NCI-H82 (cell line): ENCODE results near the gene LRFN4.

Source experiments
- DNase-seq: peaks from one replicate; lab custom pipeline; 2025; lab: John Stamatoyannopoulos, UW

LRFN4 gene

GRCh38 chr11:66870616-66871520 lies 14.0 kb downstream of the LRFN4 start:
- no peak for DNase-seq

DNA sequence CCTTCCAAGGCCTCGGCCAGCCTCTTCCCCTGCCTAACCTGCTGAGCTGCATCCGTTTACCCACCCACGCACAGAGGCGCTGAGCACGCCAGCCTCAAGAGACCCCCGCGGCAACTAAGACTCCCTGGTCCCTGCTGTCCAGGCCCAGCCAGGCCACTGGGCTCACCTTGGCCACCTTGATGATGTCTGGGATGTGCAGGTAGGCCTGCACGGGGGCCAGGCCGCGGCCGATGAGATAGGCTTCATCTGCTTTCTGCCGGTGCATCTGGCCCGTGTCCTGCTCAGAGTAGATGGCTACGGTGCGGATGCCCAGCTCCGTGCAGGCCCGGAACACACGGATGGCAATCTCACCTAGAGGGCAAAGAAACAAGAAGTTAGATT lies 14.6 kb downstream of the LRFN4 start:
- DNase-seq: no peak

DNA sequence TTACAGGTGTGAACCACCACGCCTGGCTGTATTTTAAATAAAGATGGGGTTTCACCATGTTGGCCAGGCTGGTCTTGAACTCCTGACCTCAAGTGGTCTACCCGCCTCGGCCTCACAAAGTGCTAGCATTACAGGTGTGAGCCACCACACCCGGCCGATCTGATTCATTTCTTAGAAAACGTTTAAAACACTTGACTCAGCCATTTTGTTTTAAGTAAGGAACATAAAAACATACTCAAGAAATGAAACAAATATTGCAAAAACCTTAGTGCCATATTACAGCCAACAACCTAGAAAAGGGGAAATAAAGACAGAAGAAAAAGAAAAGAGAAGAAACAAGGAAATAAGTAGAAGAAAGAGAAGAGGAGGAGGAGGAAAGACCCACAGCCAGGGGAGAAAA lies 17.4 kb downstream of the LRFN4 start:
- no peak for DNase-seq

- no peak for DNase-seq
Observed at GRCh38 chr11:66875378-66875777, 18.5 kb downstream of the LRFN4 start.

- DNase-seq: no peak
Observed at GRCh38 chr11:66877588-66878385, 20.9 kb downstream of the LRFN4 start.

DNA sequence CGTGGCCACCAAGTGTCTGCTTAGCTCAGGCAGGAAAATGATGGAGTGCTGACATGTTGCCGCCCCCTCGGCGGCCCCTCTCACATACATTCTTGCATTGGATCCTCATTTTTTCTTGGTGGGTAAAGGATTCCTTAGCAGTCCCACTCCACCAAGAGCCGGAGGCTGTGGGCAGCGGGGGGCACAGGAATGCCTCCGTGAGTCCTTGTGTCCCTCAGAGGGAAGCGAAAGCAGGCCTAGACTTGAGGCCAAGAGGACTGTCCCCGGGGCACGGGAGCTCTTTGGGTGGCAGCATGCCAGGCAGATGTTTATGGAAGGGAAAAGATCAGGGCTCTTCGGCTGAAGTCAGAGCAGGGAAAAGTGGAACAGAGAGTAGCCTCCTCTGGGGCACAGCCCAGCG lies 21.6 kb downstream of the LRFN4 start:
- DNase-seq: no peak

GRCh38 chr11:66879000-66879399 lies 22.1 kb downstream of the LRFN4 start:
- DNase-seq: no peak

GRCh38 chr11:66879583-66879982 lies 22.7 kb downstream of the LRFN4 start:
- DNase-seq: no peak

GRCh38 chr11:66879999-66880398 lies 23.1 kb downstream of the LRFN4 start:
- no peak for DNase-seq

DNA sequence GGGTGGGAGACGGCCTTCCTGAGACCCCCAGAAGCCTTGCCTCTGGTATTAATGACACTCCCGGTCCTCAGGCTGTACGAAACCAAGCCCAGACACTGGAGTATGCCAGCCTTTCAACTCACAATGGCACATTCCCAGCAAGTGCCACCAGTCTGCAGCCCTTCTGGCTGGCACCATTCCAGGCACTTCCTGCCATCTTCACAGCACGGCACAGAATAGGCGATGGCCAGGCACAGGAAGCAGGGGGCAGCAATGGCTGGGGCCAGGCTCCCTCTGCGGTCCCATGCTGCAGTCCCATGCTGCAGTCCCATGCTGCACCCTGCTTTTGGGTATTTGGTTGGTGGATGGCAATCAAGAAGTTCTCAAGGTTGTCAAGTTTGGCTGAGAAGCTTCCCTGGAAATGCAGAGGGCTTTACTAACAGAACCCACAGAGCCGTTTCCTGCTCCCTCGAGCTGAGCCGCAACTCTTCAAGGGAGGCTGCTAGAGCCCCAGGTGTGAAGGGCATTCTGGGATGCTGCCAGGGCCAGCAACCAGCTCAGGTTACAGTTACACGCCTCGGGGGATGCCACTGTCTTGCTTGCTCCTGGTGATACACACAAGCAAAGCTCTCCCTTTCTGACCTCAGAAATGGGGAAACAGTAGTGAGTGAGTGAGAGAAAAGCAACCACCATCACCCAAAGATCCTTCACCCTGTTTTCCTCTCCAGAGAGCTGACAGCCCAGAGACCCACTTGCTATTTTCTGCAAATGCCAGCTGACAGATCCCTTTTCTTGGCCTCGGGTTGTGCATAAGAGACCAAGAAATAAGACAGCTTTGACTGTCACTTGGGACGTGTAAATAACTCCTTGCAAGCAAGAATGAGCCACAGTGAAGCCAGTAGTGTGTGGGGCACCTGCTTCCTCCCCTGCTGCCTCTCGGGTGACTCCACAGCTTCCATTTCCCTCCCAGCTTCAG lies 23.9 kb downstream of the LRFN4 start:
- no peak for DNase-seq

- no peak for DNase-seq
Observed at GRCh38 chr11:66881451-66881835, 24.6 kb downstream of the LRFN4 start.

DNA sequence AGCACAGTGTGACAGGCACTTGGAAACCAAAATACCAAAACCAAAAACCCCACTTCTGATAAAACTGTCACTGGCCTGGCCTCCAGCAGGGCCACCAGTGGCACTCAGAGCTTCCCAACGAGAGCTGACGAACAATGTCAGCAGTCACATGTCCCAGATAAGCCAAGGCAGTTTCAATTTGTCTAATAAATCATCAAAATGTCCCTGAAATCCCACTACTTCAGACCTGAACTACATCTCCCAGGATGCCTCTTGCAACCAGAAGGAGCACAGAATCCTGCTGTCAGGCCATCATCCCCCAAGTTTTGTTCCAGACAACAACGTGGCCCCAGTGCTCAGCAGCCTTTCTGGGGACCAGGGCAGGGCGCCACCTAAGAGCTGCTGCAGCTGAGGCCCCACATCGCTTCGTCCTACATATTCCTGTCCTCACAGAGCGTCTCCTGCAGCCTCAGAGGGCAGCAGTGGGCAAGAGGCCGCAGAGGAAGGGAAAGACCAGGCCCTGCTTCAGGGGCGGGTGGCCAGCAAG lies 25.1 kb downstream of the LRFN4 start:
- DNase-seq: no peak

GRCh38 chr11:66882561-66883015 lies 25.7 kb downstream of the LRFN4 start:
- DNase-seq: no peak

DNA sequence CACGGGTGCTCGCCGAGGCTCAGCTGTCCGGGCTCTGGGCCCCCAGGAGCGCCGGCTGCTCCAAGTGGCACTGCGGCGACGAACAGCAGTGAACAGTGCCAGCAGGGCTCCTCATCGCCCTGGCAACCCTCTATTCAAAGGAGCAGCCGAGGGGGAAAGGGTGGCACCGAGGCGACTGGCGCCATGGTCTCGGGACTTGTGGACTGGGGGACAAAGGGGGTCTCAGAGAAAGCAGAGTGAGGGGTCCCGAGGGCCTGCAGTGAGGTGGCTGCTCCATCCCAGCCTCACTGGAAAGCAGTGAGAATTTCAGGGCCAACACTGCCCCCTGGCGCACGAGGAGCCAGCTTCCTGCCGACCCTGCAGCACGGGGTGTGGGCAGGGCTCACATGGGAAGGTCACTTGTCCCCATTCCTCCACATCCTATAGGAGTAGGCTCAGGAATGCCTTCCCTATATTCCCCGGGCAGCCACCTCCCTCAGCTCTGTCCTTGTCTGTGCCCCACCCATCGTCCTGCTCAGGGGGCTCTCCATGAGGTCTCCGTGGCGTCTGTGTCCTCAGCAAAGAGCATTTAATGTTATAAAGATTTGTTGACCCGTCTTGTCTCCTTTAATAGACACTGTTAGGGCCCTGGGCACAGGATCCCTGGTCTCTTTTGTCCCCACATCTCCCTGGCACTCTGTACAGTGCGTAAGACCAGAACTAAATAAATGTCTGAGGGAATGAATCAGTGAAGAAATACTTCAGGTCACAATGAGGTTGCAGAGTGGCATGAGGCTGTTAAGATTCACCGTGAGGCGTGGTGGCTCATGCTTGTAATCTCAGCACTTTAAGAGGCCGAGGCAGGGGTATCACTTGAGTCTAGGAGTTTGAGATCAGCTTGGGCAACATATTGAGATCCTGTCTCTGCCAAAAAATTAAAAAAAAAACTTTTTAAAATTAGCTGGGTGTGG lies 26.4 kb downstream of the LRFN4 start:
- peak; percentile 82 for DNase-seq

GRCh38 chr11:66884443-66884842 lies 27.6 kb downstream of the LRFN4 start:
- DNase-seq: no peak

DNA sequence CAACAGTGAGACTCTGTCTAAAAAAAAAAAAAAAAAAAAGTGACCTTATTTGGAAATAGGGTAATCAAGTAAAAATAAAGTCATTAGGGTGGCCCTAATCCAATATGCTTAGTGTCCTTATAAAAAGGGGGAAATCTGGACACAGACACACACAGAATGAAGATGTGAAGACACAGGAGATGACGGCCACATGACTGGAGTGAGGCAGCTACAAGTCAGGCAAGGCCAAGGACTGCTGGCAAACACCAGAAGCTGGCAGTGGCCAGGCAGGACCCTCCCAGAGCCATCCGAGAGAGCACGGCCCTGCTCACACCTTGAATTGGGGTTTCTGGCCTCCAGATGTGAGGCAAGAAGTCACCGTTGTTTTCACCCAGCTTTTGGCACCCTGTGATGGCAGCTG lies 28.6 kb downstream of the LRFN4 start:
- no peak for DNase-seq

DNA sequence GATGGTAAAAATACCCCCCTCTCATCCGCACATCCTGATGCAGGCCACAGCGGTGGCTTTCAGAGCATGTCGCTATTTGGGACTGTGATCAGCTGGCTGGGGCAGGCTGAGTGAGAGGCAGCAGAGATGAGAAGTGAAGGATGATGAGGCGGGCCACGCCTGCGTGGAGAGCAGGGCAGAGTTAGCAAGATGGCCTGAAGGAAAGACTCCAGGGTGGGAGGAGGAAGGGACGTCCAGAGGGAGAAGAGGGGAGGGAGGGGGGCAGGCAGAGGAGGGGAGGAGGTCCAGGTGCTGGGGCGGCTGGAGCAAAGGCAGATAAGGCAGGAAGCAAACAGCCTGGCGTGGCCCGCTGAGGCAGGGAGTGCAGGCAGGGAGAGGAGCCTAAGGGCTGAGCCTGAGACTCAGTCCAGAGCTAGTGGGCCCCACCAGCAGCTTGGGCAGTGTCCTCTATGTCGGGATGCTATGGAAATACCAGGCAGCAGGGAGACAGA lies 29.1 kb downstream of the LRFN4 start:
- no peak for DNase-seq

GRCh38 chr11:66886671-66887221 lies 29.9 kb downstream of the LRFN4 start:
- no peak for DNase-seq

GRCh38 chr11:66887526-66887925 lies 30.7 kb downstream of the LRFN4 start:
- DNase-seq: no peak

DNA sequence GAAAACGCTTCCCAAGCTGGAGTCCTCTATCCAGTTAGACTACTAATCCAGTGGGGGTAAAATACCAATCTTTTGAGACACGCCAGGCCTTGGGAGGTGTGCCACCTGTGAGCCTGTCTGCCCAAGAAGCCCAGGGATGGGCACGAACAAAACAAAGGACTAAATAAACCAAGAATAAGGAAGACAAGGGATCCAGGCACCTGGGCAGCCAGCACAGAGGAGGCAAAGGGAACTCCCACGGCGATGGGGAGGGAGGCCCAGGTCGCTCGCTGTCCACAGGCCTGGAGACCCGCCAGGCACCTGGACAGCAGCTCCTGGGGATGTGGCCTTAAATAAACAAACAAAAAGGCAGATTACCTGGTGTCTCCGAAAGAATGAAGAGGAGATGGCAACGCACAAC lies 31.4 kb downstream of the LRFN4 start:
- no peak for DNase-seq
